HuH-7 (cell line): ENCODE results near the gene GIPC3.
"Not testable (repeated sequence)": the region's sequence is repeated elsewhere in the genome, so short reads cannot be mapped to it uniquely, and the experiment has no call there.

ENCODE experiments used
- DNase-seq: peaks from one replicate; pipeline ENCODE4 v3.0.0; 2011; ENCODE audit warnings: low spot score

The GIPC3 gene

GRCh38 chr19:3618811-3619630 is 33.7 kb downstream of the GIPC3 start:
- no peak for DNase-seq

GRCh38 chr19:3619631-3620012 is 34.3 kb downstream of the GIPC3 start:
- DNase-seq, result no peak

DNA sequence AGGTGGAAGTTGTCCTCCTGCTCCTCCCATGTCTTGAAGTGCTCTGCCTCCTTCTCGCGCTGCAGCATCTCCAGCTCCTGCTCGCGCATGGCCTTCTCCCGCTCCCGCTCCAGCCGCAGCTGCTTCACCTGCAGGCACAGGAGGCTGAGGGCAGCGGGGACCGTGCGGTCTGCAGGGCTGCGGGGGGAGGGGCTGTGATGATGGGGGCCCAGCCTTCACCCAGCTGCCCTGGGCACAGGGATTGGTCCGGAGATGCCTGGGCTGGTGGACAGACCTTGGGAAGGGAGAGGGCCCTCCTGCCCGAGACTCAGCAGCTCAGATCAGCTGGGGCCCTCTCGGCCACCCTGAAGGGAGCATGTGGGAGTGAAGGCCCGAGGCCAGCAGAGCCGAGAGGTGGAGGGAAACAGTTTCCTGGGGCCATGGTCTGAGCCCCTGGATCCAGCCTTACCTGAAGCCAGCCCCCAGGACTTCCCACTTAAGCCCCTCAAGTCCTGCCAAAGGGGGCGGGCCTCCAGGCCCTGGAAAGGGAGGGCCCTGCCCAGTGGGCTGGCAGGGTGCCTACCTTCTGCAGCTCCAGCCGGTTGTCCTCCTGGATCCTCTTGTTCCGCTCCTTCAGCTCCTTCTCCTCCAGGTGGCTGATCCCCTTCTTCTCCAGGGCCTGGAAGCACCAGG is 35.0 kb downstream of the GIPC3 start:
- DNase-seq, result no peak

GRCh38 chr19:3620817-3621547 is 35.7 kb downstream of the GIPC3 start:
- no peak for DNase-seq

DNA sequence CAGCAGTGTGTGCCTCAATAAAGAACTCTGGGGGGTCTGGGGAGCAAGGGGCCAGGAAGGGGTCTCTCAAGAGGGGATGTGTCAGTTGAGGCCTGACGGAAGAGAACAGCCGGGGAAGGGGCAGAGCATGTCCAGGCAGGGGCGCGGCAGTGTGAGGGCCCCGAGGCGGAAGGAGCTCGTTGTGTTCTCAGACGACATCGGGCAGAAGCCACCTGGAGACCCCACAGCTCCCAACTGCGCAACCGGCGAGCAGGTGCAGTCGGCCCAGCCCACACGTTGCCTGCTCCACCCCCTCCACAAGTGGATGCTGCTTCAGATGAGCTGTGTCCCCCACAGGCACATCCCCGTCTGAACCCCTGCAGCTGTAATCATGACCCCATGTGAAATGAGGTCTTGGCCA is 36.4 kb downstream of the GIPC3 start:
- DNase-seq, result no peak

- no peak for DNase-seq
Observed at GRCh38 chr19:3622224-3622623, 36.9 kb downstream of the GIPC3 start.

- no peak for DNase-seq
Observed at GRCh38 chr19:3623716-3624115, 38.4 kb downstream of the GIPC3 start.

DNA sequence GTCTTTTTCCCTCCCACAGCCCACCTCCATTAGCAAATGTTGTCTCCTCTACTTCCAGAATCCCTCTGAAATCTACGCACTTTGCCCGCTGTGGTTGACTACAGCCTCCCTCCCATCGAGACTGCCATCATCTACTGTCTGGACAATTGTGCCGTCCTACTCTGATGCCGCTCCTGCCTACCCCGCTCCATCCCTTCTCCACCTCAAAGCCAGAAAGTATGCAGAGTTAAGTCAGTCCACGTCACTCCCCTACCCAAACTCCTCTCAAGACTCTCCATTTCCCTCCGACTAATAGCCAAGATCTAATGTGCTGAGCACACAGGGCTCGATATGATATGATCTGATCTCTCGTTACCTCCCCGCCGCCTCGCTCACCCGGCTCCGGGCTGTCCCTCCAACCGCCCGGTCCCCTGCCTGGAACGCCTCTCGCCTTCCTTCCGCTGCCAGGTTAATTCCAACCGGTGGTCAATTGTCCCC is 40.8 kb downstream of the GIPC3 start:
- no peak for DNase-seq

- DNase-seq, result peak; percentile 99
Observed at GRCh38 chr19:3626473-3627350, 41.4 kb downstream of the GIPC3 start, which contains the start of gene CACTIN. CACTIN (minus strand) TSS chr19:3626790; CDS start chr19:3626762, 28 bp downstream.

DNA sequence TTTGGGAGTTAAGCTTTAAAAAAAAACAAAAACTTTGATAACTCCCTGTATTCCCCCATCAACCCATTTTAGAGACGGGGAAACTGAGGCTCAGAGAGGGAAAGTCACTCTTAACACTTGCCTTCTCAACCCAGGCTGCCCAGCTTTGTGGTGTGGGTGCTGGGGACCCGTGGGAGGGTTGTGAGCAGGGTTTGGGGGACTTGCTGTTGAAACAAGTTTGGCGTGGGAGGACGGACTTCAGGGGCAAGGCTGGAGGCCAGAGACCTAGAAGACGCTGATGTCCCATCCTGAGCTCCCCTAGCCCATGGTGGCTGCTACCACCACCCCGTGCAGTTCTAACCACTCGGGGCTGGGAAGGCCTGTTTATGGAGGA is 42.1 kb downstream of the GIPC3 start:
- DNase-seq, result no peak

- not testable (repeated sequence) for DNase-seq
Observed at GRCh38 chr19:3628766-3629165, 43.5 kb downstream of the GIPC3 start.

DNA sequence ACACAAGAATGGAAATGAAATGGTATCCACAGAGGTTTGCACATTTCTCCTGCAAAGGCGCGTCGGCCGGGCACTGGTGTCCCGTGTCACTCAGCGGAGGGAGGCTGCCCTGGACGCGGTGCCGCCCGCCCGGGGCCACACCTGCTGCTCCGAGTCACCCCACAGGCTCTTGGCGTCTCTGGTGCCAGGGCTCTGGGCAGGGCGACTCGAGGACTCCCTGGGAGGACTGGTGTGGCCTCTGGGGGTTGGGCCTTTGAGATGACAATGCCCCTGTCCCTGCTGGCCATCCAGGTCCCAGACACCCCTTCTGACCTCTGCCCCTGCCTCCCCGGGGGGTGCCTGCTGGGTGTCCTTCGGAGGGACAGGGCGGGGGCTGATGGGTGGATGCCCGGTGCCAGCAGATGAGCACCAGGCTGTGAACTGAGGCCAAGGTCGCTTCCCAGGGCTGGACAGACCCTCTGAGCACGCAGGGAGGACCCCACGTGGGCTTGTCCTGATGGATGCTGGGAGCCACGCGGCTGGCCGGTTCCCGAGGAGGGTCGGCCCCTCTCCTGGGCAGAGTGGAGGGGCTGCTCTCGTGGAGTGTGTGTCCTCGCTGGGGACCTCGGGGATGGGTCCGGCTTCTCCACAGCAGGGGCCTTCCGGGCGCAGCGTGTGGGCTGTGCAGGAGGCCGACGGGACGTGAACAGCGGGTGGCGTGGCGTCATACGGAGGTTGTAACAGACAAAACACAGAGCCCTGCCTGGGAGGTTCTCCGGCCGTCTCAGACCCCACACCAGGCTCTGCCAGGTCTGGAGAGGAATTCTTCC is 46.0 kb downstream of the GIPC3 start:
- no peak for DNase-seq

DNA sequence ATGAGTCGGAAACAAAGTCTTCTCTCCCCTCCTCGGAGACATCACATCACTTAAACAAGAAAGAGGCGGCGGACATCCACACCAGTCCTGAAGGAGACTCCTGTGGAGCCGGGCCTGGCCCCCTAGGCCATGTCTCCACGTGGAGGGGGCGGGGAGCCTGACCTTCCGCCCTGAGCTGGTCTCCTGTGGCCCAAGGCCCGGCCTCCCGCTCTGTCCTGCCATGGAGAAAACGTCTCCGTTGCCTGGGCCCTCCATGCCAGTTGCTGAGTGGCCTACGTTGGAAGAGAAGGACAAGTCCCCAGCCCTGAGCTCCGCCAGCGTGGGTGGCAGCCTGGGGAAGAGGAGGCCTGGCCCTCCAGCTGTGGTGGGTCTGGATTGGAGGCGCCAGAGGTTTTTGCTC is 46.8 kb downstream of the GIPC3 start:
- DNase-seq, result no peak

GRCh38 chr19:3632739-3633558 is 47.7 kb downstream of the GIPC3 start:
- DNase-seq, result no peak

DNA sequence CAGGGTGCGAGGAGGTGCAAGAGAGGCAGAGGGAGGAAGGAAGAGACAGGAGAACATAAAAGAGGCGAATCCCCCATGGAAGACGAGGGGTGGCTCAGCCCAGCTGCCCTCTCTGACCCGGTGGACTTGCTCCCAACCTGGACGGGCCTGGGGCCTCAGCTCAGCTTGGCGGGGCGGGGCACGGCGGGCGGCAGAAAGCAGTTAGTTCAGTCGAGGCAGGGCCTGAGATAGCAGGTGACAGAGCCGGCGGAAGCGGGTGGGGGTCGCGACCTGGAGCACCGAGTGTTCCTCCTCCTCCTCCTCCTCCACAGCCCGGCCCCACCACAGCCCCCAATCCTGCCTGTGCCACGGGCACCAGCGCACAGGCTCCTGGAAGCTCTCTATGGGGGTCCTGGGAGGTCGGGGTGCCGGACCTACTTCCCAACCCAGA is 48.3 kb downstream of the GIPC3 start:
- DNase-seq, result no peak

- no peak for DNase-seq
Observed at GRCh38 chr19:3634496-3635045, 49.3 kb downstream of the GIPC3 start.

- DNase-seq, result no peak
Observed at GRCh38 chr19:3636506-3636905, 51.2 kb downstream of the GIPC3 start.

- no peak for DNase-seq
Observed at GRCh38 chr19:3636962-3637361, 51.7 kb downstream of the GIPC3 start.

DNA sequence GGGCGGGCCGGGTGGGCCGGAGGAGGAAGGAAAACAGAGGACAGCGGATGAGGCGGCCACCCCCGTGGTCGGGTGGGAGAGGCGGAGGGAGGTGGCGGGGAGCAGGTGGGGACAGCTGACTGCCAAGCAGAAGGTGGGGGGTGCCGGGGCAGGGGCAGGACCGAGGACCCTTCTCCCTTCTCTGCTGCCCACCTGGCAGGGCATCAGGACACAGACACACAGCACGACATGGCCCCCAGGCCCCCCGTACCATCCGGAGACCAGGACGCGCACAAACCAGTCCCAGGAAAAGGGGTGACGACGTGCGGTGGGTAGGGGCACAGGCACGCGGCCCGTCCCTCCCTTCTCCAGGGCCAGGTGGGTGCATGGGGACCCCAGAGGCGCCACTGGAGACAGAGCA is 52.3 kb downstream of the GIPC3 start:
- DNase-seq, result no peak
